Measurements from ENCODE around the gene IL17D.

The IL17D gene

GRCh38 chr13:20696073-20696472 lies 7.4 kb upstream of the IL17D start:
- no peak for FAIRE-seq

DNA sequence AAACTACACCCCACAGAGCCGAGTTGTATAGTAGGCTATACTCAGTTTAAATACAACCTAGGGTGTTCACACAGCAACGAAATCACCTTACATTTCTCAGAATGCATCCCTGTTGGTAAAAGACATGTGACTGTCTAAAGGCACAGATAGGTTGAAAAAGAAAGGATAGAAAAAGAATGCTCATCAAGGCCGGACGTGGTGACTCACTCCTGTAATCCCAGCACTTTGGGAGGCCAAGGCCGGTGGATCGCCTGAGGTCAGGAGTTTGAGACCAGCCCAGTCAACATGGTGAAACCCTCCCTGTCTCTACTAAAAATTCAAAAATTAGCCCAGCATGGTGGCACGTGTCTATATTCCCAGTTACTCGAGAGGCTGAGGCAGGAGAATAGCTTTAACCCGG lies 3.8 kb upstream of the IL17D start:
- no peak for FAIRE-seq

GRCh38 chr13:20700288-20700687 lies 3.2 kb upstream of the IL17D start:
- no peak for FAIRE-seq

DNA sequence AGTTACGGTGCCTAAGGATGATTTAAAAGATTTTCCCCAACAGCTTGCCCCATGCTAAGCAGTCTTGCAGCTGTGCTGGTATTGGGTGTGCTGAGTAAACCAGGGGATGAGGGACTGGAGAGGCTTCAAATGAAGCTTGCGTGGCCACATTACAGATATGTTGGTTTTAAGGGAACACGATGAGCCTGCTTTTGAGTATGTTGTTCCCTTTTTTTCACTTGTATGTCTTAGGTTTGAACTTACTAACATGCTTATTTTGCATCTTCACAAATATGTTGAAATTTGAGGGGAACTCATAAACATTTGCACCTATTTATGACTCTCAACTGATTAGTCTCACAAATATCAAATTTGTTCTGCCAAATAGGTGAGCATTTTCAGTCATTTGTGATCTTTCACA lies 2.0 kb upstream of the IL17D start:
- no peak for FAIRE-seq

DNA sequence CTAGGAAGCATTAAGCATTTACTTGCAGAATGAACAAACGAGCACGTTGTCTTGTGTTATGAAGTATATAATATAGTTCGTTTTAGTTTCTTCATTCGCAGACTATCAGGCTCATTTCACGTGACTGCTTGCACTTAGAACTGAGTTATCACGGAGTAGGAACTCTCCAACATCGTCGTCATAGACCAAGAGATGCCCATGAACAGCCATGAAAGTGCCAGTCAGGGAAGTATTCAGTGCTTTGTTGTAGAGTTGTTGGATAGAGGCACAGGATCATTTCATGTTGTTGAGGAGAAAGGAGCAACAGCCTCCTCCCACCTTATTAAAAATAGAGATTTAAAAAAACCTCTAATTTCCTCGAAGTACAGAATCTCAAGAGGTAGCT lies 977 bp upstream of the IL17D start:
- FAIRE-seq, result no peak

DNA sequence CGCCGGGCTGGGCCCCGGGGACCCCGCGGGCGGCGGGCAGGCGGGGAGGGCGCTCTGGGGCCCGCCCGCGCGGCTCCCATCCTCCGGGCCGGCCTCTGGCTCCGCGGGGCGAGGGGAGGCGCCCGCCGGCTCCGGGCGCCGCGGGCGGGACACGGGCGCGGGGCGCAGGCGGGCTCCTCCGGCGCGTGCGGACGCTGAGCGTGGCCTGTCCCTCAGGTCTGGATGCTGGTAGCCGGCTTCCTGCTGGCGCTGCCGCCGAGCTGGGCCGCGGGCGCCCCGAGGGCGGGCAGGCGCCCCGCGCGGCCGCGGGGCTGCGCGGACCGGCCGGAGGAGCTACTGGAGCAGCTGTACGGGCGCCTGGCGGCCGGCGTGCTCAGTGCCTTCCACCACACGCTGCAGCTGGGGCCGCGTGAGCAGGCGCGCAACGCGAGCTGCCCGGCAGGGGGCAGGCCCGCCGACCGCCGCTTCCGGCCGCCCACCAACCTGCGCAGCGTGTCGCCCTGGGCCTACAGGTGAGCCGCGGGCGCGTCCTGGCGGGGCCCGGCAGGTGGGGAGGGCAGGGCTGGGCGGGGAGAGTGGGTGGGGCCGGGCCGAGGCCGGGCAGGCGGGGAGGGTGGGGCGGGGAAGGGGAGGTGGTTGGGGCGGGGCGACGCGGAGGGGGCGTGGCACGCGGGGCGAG lies 420 bp downstream of the IL17D start:
- FAIRE-seq, result no peak

DNA sequence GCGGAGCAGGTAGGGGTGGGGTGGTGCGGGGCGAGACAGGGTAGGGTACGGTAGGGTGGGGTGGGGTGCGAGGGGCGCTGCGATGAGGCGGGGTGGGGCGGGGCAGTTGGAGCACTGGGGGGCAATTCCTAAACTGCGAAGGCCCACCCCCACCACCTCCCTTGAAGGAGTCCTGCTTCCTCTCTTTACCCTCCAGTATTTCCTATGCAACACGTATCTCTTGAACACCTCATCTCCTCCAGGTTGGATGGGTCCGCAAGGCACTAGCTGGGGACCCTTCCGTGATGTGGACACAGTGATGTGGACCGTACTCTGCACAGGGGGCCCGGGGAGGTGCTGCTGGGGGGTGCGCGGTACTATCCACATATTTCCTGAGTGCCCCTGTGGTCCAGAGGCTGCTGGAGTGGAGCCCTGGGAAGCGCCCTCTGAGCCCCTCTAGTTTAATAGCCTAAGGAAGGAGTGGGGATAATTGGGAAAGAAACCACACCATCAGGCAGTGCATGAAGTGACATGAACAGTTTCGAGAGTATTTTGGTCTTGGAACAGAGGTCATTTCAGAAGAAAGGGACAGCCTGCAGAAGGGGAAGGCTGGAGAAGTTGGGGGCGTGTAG lies 1.1 kb downstream of the IL17D start:
- no peak for FAIRE-seq

GRCh38 chr13:20706661-20707060 lies 3.2 kb downstream of the IL17D start:
- FAIRE-seq, result no peak

DNA sequence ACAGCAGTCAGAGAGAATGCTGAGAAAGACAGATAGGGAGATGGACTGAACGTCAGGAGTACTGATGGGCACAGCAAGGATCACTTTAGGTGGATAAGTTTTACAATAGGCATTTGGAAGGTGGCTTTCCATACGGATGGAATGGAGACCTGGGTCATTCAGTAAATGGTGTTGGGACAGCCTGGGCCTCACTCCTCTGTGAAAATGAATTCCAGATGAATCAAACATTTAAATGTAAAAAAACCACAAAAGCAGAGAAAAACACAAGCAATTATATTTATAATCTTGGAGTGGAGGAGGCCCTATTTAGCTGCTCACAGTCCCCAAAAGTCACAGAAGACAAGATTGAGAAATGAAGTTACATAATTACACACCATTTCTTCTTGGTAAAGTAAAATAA lies 4.7 kb downstream of the IL17D start:
- no peak for FAIRE-seq

- FAIRE-seq, result no peak
Measured at GRCh38 chr13:20709369-20709768, 5.9 kb downstream of the IL17D start.

DNA sequence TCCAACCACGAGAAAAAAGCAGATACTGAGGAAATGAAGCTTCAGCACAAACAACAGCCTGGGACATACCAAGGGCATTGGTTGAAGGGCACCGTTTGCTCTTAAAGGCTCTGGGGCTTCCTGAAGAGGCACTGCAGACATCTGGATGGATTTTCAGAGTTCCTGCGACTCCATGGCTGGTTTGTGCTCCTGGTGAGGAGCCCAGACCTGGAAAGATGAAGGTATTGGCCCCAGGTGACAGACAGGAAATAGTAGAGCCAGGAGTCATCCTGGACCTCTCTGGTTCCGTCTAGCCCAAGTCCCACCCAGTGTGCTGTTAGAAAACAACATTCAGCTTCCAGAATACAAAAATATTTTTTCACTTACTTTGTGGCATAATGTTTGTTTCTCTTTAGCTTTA lies 6.3 kb downstream of the IL17D start:
- FAIRE-seq, result no peak

- no peak for FAIRE-seq
Measured at GRCh38 chr13:20711301-20712044, 8.0 kb downstream of the IL17D start.

GRCh38 chr13:20713014-20713376 lies 9.5 kb downstream of the IL17D start:
- no peak for FAIRE-seq

- no peak for FAIRE-seq
Measured at GRCh38 chr13:20713751-20714150, 10.3 kb downstream of the IL17D start.

- no peak for FAIRE-seq
Measured at GRCh38 chr13:20714161-20714560, 10.7 kb downstream of the IL17D start.

GRCh38 chr13:20714563-20715329 lies 11.2 kb downstream of the IL17D start:
- FAIRE-seq, result no peak

GRCh38 chr13:20715330-20715712 lies 11.8 kb downstream of the IL17D start:
- no peak for FAIRE-seq

- FAIRE-seq, result no peak
Measured at GRCh38 chr13:20716951-20717350, 13.5 kb downstream of the IL17D start.

DNA sequence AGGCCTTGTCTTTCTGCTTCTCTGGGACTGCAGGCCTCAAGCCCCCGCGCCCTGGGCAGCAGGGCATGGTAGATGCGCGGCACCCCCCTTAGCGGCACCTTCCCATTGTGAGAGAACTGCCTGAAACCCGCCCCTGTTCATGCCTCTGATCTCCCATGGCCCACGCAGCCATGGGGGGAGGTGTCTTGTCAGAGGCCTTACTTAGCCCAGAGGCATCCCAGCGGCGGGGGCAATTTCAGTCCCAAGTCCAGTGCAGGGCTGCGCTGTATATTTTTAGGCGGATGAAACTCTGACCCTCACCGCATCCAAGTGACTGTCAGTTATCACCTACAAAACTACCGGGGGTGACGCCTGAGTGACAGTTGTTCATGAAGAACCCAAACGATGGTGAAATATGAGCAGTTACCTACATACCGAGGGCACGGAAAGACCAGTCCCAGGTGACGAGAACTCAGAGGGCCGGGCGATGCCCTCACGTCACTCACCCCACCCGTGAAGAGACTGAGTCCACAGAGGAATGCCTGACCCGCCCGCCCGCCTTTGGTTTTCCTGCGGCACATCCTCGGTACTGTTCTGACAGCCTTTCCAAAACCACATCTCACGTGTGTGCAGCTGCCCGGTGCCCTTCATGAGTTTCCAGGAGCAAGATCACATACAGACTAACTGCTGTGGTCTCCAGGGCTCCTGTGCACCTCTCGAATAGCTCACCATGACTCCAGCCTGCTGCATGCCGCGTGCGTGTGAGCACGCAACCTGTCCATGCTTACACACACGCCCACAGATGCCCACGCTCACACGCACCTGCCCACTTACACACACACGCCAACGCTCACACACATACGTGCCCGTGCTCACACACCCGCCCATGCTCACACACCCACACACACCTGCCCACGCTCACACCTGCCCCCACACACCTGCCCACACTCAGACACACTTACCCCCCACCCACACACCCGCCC lies 14.4 kb downstream of the IL17D start:
- no peak for FAIRE-seq

DNA sequence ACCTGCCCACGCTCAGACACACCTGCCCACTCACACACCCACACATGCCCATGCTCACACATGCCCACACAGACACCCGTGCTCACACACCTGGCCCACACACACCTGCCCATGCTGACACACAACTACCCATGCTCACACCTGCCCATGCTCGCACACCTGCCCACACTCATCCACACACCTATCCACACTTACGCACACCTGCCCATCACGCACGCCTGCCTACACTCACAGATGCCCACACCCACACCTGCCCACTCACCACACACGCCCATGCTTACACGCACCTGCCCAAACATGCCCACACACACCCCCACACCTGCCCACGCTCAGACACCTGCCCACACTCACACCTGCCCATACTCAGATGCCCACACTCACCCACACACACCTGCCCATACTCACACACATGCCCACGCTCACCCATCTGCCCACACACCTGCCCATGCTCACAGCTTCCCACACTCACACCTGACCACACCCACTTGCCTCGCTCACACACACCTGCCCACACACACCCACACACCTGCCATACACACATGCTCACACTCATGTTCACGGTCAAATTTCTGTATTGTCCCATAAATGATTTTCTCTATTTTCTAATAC lies 15.6 kb downstream of the IL17D start:
- FAIRE-seq, result no peak

- no peak for FAIRE-seq
Measured at GRCh38 chr13:20719783-20720182, 16.3 kb downstream of the IL17D start.

DNA sequence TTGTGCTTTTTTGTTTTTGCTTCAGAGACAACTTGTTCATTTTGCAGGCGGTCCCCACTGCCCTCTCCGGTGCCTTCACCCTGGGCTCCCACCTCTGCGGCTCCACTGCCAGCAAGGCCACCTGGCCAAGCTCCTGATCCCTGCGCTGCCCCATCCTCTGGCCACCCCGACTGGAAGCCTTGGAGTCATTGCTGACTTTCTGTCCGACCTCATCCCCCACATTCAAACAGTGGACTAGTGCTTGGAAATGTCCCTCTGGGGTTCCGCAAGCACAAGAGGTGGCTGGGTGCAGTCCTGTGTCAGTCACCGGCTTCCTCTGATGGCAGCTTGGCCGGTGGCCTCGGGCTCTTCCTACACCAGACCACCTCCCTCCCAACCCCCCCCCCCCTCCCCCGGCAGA lies 17.0 kb downstream of the IL17D start:
- FAIRE-seq, result no peak

Measured in islet of Langerhans (tissue), 1 donor.